AML-193 (cell line): Measurements from ENCODE around the gene EIF3I.
A peak's percentile ranks its signal among the peaks of the same experiment; 100 is the strongest.

ENCODE experiments used
- DNase-seq, 2 experiments: peaks; one replicate each; lab custom pipeline; 2025; lab: John Stamatoyannopoulos, UW

Gene EIF3I

GRCh38 chr1:32221980-32222755 lies at the start of gene EIF3I, which contains the start of gene TMEM234:
EIF3I (plus strand) TSS chr1:32222407; CDS start chr1:32222442, 35 bp downstream.
TMEM234 (minus strand) TSS chr1:32222353; CDS start chr1:32222322, 31 bp downstream.
- peak; percentile 74 to 84 for DNase-seq

DNA sequence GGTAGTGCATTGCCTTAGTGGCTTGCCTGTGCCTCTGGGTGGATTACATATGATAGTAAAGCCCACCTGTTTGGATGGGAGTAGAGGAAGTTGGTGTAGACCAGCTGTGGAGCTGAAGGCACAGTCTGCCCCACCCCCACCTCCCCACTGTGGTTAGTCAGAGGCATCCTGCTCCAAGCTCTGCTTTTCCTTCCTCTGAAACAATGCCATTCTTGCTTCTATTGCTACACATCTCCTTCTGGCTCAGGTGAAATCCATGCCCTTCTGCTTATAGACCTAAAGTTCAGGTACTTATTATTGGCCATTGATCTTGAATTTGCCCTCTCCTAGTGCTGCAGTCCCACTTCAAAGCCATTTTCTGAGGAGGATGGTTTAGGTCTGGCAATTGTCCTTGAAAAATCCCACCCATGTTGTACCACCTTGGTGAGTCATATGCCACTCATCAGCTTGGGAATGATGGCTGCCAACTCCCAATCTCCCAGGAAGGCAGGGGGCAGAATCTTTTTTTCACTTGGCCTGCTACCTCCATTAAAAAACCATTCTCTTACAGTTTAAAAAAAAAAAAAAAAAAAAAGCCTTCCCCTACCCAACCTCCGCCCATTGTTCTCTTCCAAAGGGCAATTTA lies 49.5 kb upstream of the EIF3I start:
- DNase-seq, result no peak

DNA sequence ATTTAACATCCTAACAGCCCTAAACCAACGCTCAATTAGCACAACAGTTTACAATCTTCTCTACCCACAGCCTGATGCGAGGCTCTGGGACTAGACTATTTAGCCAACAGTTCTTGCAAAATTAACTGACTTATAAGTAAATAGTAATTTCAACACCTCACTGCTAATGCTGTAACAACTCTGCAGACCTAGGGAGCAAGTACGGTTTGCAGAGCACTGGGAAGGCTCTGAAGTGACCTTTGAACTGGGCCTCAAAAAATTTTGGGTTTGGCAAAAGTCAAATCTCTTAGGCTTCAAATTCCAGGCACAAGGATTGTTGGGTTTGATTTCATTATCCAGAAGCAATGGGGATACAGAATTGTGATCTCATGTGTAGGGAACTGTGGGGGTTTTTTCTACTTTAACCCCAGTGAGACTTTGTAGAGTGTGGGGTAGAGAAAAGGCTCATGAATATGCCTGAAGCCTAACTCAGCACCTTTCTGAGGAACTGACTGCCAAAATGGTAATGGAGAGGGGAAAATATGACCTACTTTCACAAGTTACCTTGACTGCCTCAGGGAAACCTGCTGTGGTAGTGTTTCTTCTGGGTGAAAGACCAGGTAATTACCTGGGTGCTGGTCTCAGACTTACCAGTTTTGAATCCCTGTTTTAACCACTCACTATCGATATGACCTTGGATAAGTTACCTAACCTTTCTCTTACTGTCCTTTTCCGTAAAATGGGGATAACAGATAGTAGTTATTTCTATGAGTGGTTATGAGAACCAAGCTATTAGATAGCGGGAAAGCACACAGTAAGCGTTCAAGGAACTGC lies 43.6 kb upstream of the EIF3I start:
- peak; percentile 74 to 80 for DNase-seq

- DNase-seq, result no peak
Measured at GRCh38 chr1:32179193-32179442, 43.1 kb upstream of the EIF3I start.

DNA sequence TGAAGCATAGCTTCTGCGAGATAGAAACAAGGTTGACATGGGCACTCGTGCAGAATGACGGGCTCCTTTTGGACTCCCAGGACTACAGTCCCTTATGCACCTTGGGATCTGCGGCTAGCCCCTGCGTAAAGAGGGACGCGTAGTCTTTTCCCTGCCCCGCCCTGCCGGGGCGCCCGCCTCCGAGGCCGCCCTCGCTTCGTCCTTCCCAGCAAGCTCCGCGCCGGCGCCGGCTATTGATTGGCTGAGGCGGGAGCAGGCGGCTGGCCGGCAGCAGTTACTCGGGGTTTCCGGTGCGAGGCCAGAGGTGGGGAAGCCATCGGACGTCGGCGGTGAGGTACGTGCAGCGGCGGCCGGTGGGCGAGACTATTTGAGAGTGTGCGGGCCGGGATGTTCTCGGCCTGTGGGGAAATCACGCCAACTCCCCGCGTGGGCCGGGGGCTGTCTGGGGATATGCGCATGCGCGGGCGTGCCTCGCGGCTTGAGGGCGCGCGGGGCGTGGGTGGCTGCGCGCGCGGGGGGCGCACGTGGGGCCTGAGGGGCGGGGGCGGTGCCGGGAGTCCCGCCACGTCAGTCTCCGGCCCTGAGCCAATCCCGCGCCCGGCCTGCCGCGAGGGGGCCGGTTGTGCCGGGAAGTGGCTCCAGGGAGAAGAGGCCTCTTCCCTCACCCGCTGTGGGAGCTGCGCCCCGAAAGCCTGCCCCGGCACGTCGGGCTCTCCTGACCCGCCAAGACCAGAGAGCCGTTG lies 42.6 kb upstream of the EIF3I start, which contains the start of gene TXLNA:
TSS of gene TXLNA (plus strand) at position 233 of the 743 bp plus-strand sequence. CDS start 671 bp downstream, outside the sequence.
- DNase-seq, result peak; percentile 86 to 87

GRCh38 chr1:32180186-32181060 lies 41.8 kb upstream of the EIF3I start:
- DNase-seq, result no peak

DNA sequence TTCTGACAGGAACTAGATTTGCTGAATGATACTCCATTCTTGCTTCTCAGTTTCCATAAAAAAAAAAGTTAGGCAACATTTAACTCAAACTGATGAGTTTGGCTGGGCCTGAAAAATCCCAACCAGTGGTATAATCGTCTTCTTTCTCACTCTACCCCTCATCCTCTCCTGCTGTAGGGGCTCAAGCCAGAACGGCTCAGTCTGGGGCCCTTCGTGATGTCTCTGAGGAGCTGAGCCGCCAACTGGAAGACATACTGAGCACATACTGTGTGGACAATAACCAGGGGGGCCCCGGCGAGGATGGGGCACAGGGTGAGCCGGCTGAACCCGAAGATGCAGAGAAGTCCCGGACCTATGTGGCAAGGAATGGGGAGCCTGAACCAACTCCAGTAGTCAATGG lies 41.1 kb upstream of the EIF3I start:
- no peak for DNase-seq

DNA sequence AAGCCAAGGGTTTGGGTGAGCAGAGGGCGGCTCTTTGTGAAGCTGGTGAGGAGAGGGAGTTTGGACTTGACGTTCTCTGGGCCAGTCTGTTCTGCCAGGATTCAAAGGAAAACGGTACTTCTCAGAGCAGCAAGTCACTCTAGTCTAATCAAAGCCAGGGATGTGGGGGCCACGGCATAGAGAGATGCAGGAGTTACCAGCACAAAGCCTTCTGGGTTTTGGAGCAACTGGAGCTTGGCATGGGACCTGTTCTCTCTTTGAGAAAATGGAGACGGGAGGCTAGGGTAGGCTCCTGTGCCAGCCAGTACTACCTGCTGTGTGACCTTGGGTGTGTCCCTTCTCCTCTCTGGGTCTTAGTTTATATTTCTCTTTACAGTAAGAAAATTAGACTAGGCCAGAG lies 40.6 kb upstream of the EIF3I start:
- DNase-seq, result no peak

DNA sequence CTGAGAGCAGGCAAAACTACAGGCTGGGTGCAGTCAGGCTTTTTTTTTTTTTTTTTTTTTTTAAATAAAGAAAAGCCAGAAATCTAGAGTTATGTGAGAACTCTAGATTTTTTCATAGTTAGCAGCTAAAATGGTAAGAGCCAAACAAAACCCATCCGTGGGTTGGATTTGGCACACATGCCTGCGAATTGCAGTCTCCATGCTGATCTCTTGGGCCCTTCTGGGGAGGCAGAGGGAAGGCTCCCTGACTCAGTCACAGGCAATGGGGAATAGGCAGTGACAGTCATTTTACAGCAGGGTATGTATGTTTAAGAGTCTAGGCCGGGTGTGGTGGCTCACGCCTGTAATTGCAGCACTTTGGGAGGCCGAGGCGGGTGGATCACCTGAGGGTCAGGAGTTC lies 40.1 kb upstream of the EIF3I start:
- no peak for DNase-seq

GRCh38 chr1:32184650-32185049 lies 37.6 kb upstream of the EIF3I start:
- no peak for DNase-seq

DNA sequence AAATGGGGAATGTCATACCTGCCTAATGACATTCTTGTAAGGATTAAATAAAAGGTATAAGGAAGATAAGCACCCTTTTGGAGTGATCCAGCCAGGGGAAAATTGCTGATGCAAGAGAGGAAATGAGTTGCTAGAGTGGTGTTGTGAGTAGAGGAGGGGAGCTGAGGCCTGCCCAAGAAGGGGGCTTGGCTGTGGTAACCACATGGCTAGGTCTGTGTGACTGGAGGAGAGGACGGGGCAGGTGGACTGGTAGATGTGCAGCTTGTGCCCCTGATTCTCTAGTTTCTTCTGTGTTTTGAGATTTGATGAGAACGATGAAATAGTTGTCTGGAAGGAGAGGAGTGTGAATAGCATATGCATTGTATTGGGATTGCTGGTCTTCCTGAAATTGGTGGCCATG lies 36.1 kb upstream of the EIF3I start:
- DNase-seq, result no peak

GRCh38 chr1:32186491-32186890 lies 35.7 kb upstream of the EIF3I start:
- DNase-seq, result no peak

- no peak for DNase-seq
Measured at GRCh38 chr1:32187850-32188249, 34.4 kb upstream of the EIF3I start.

DNA sequence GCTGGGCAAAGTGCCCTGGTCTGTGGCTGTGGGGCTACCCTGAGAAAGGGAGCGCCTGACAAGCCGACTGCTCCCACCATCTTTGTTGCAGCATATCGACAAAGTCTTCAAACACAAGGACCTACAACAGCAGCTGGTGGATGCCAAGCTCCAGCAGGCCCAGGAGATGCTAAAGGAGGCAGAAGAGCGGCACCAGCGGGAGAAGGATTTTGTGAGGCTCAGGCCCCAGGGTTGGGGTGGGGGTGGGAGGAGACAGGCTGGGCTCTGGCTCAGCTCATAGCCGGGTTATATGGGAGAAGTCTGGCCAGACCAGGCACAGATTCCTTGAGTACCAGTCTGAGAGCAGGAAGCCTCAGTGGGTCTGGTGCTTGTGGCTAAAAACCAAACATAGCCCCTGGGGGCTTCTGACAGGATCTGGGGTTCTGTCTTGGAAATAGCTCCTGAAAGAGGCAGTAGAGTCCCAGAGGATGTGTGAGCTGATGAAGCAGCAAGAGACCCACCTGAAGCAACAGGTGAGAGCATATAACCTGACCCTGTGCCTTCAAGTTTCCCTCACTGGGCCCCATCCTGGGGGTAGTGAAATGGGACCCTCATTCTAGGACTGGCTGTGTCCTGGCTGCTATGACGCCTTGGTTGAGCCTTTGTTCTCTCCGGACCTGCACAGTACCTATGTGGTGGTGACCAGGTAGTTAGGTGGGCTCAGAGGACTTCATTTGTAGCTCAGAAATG lies 29.8 kb upstream of the EIF3I start:
- DNase-seq, result no peak

DNA sequence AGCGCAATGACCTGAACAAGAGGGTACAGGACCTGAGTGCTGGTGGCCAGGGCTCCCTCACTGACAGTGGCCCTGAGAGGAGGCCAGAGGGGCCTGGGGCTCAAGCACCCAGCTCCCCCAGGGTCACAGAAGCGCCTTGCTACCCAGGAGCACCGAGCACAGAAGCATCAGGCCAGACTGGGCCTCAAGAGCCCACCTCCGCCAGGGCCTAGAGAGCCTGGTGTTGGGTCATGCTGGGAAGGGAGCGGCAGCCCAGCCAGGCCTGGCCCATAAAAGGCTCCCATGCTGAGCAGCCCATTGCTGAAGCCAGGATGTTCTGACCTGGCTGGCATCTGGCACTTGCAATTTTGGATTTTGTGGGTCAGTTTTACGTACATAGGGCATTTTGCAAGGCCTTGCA lies 27.2 kb upstream of the EIF3I start:
- no peak for DNase-seq

DNA sequence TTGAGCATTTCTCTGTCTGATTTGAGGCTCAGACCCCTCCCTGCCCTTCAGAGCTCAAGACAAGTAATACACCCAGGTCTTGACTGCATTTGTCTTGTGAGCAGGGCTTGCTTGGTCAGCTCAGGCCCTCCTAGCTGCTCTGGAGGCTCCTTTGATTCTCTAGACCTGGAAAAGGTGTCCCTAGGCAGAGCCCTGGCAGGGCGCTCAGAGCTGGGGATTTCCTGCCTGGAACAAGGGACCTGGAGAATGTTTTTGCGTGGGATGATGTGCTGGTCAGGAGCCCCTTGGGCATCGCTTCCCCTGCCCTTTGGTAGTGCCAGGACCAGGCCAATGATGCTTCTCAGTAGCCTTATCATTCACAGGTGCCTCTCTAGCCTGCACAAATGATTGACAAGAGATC lies 26.7 kb upstream of the EIF3I start:
- DNase-seq, result no peak

GRCh38 chr1:32195972-32196823 lies 26.0 kb upstream of the EIF3I start:
- no peak for DNase-seq

GRCh38 chr1:32197074-32197473 lies 25.1 kb upstream of the EIF3I start:
- no peak for DNase-seq

- no peak for DNase-seq
Measured at GRCh38 chr1:32197837-32198236, 24.4 kb upstream of the EIF3I start.
